CD4-positive, alpha-beta T cell treated with Interferon gamma for 1 hour (primary cell): Measurements from ENCODE around the gene SPATC1L.
"Not testable (repeated sequence)": the region's sequence is repeated elsewhere in the genome, so short reads cannot be mapped to it uniquely, and the experiment has no call there.

Experiments
- DNase-seq: peaks from one replicate; pipeline ENCODE4 v3.0.0-alpha.2; 2020

Gene SPATC1L

GRCh38 chr21:46149205-46149901, 34.9 kb downstream of the SPATC1L start:
- no peak for DNase-seq

DNA sequence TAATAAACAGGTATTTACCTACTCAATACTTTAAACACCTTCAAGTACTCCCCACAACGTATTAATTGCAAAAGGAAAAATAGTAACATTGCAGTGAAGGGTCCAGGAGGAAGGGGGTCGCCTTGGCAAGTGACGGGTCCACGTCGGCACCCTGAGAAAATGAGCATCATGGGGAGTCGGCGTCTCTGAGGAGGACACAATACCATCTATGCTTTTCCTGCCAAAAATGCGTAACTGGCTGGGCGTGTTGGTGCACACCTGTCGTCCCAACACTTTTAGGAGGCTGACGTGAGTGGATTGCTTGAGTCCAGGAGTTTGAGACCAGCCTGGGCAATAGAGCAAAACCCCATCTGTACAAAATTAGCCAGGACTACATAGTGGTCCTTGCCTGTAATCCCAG, 36.2 kb downstream of the SPATC1L start:
- no peak for DNase-seq

- DNase-seq: peak; percentile 28
Measured at GRCh38 chr21:46147429-46147828, 36.8 kb downstream of the SPATC1L start.

- no peak for DNase-seq
Measured at GRCh38 chr21:46146856-46147255, 37.4 kb downstream of the SPATC1L start.

GRCh38 chr21:46145840-46146691, 38.2 kb downstream of the SPATC1L start:
- DNase-seq: no peak

DNA sequence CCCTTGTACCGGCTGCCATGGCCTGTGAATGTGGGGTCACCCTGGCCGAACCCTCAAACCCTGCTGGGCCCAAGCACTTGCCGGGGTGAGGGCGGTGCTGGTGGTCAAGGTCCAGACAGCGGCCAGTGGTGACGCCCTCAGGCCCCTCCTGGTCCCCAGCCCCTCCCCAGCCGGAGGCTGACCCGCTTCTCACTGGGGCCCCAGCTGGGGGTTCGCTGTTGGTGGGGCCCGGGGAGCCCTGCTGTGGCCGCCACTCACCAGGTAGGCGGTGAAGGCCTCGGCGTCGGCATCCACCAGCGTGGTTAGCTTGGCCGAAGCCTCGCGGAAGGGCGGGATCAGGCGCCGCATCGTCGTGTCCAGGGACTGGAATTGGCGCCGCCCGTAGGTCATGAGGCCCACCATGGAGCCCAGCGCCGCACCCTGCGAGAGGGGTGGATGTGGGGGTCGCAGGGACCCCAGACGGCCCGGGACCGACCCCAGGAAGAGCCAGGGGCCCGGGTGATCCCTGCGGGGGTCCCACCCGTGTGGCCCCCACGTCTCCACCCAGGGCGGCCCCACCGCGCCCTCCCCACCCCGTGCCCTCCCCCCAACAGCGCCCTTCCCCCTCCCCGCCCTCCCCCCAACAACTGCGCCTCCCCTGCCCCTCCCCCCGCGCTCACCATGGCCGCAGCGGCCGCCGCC, 39.0 kb downstream of the SPATC1L start:
- DNase-seq: no peak

DNA sequence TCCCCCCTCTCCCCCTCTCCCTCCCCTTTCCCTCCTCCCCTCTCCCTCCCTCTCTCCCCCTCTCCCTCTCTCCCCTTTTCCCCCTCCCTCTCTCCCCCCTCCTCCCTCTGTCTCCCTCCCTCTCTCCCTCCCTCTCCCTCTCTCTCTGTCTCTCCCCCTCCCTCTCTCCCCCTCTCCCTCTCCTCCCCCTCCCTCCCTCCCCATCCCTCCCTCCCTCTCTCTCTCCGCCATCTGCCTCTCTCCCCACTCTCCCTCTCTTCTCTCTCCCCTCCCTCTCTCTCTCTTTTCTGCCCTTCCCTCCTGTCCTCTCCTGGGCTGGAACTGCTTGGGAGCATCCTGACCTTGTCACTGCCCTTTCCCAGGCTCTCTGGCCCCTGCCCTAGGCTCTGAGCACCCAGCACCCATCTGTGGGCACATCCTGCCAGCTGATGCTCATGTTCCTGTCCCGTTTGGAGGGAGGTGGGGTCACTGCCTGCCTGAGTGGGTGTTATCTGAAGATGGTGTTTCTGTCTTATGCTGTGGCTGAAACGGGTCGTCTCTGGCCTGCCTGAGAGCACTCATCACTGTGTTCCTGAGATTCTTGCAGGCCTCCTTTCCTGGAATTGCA, 39.7 kb downstream of the SPATC1L start:
- DNase-seq: no peak

DNA sequence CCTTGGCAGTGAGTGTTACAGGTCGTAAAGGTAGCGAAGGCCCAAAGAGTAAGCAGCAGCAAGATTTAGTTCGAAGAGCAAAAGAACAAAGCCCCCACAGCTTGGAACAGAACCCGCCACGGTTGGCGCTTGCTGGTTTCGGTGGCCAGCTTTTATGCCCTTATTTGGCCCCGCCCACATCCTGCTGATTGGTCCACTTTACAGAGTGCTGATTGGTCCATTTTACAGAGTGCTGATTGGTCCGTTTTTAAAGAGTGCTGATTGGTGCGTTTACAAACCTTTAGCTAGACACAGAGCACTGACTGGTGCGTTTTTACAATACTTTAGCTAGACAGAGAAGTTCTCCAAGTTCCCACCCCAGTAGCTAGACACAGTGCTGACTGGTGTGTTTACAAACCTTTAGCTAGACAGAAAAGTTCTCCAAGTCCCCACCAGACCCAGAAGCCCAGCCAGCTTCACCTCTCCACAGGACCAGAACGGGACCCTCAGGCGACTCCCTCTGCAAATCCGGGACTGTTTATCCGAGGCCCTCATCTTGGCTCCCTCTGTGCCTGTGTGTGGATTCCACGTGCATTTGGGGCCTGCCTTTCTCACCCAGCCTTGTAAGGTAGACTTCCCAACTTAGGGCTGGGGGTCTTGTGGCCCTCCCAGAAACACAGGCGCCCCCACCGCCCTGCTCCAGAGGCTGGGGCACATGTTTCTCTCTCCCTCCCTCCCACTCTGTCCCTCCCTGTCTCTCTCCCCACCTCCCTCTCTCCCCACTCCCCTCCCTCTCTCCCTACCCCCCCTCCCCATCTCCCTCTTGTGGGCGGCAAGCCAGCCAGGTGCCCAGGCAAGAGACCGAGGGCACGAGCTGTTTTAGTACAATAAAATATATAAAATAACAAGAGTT, 41.4 kb downstream of the SPATC1L start:
- DNase-seq: peak; percentile 10

- DNase-seq: no peak
Measured at GRCh38 chr21:46141767-46142581, 42.3 kb downstream of the SPATC1L start.

- not testable (repeated sequence) for DNase-seq
Measured at GRCh38 chr21:46140352-46141003, 43.8 kb downstream of the SPATC1L start.

DNA sequence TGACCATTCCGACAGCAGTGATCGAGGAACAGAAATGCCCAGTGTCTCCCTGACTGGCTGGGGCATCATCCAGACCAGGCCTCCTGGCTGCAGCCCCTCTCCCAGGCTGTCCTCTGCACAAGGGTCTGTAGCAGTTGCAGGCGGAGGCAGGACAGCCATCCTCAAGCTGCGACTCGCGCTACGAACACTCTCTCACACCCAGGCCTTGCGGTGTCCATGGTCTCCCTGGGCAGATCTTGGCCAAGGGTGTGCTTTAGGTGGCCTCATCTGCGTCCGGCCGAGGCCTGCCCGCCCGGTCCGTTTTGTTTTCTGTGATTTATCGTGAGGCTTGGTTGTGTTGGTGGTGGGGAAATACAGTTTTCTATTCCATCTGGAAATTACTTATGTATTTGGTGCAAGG, 44.6 kb downstream of the SPATC1L start:
- no peak for DNase-seq

- no peak for DNase-seq
Measured at GRCh38 chr21:46138383-46138970, 45.8 kb downstream of the SPATC1L start.

- no peak for DNase-seq
Measured at GRCh38 chr21:46137908-46138307, 46.4 kb downstream of the SPATC1L start.

GRCh38 chr21:46136739-46137349, 47.4 kb downstream of the SPATC1L start:
- DNase-seq: no peak

GRCh38 chr21:46135782-46136395, 48.4 kb downstream of the SPATC1L start:
- no peak for DNase-seq

DNA sequence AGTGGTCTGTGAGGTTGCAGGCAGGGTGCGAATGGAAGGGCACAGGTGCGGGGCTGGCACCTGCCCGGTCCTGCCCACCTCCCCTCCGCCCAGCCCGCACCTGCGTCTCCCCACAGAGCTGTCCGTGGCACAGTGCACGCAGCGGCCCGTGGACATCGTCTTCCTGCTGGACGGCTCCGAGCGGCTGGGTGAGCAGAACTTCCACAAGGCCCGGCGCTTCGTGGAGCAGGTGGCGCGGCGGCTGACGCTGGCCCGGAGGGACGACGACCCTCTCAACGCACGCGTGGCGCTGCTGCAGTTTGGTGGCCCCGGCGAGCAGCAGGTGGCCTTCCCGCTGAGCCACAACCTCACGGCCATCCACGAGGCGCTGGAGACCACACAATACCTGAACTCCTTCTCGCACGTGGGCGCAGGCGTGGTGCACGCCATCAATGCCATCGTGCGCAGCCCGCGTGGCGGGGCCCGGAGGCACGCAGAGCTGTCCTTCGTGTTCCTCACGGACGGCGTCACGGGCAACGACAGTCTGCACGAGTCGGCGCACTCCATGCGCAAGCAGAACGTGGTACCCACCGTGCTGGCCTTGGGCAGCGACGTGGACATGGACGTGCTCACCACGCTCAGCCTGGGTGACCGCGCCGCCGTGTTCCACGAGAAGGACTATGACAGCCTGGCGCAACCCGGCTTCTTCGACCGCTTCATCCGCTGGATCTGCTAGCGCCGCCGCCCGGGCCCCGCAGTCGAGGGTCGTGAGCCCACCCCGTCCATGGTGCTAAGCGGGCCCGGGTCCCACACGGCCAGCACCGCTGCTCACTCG, 52.2 kb downstream of the SPATC1L start:
- no peak for DNase-seq

DNA sequence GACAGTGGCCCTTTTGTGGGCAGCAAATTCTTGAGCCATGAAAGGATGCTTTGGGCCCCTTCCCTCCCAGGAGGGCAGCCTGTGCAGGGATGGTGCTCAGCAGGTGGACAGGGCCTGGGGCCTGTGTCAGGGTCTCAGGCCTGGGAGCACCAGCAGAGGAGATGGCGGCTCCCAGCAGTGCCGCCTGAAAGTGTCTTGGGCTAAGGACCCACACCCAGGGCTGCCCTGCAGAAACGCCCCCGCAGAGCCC, 52.7 kb downstream of the SPATC1L start:
- DNase-seq: no peak

- DNase-seq: no peak
Measured at GRCh38 chr21:46130831-46131587, 53.2 kb downstream of the SPATC1L start.
